Sigmoid colon (tissue), 7 donors: ENCODE measurements around the gene GPD1. TPM values are rescaled to one million over a fixed set of nuclear protein-coding genes. Genes with fewer than 3 reads are reported as not detected.

Experiments
- DNase-seq: peaks from one replicate; pipeline ENCODE4 v3.0.0-alpha.2; 2019
- H3K27ac ChIP-seq, 4 donors: fragments of 200-600 bp; sonication (generic); one replicate each; pipeline ENCODE4 v1.5.1; 2016 to 2019; ENCODE audit warnings: mild to moderate bottlenecking in 1 of 4
- H3K27me3 ChIP-seq, 3 donors: fragments of 200-600 bp; sonication (generic); one replicate each; pipeline ENCODE4 v1.5.1; 2019; ENCODE audit warnings: mild to moderate bottlenecking in 1 of 3
- H3K36me3 ChIP-seq, 4 donors: fragments of 200-600 bp; sonication (generic); one replicate each; pipeline ENCODE4 v1.5.1; 2016 to 2019
- H3K4me1 ChIP-seq, 4 donors: fragments of 200-600 bp; sonication (generic); one replicate each; pipeline ENCODE4 v1.5.1; 2017 to 2019
- H3K4me3 ChIP-seq, 4 donors: fragments of 200-600 bp; sonication (generic); one replicate each; pipeline ENCODE4 v1.5.1; 2017 to 2019; ENCODE audit warnings: mild to moderate bottlenecking in 2 of 4, moderate library complexity in 1 of 4
- H3K9me3 ChIP-seq, 4 donors: fragments of 200-600 bp in 3 of 4; sonication (generic) in 3 of 4; one replicate each; pipeline versions ENCODE4 v1.5.1 to v1.6.1; 2013 to 2019
- EP300 ChIP-seq, 4 donors: sonication (generic); formaldehyde crosslinking; IDR thresholded peaks; one replicate each; pipeline ENCODE4 v1.6.1; 2017; ENCODE audit warnings: antibody characterized with exemption in 4 of 4
- POLR2A ChIP-seq, 2 donors: fragments of 450-650 bp; IDR thresholded peaks; one replicate each; pipeline ENCODE4 v1.6.1; 2016; ENCODE audit warnings: antibody characterized with exemption in 2 of 2, mild to moderate bottlenecking in 2 of 2, moderate library complexity in 2 of 2
- POLR2AphosphoS5 ChIP-seq, 4 donors: sonication (generic); formaldehyde crosslinking; IDR thresholded peaks; one replicate each; pipeline ENCODE4 v1.6.1; 2017; ENCODE audit warnings: antibody characterized with exemption in 4 of 4
- WGBS, 2 donors: extraction: QIAGEN DNeasy Blood & Tissue Kit; methylation state at CpG; one replicate each; pipeline ENCODE4 v1.1.7; 2013; 5-methylcytosine and 5-hydroxymethylcytosine counted together
- intact Hi-C: fragments of 100-400 bp; cut with DNase I; formaldehyde crosslinking; loops from one replicate; pipeline ENCODE4 v1.15.1; 2023
- polyA plus RNA-seq, 3 donors: library from polyadenylated mRNA; stranded (reverse); fragments of 200-250 nt; gene quantifications; one replicate each; pipeline ENCODE4 v1.2.3, GENCODE V29; 2013
- total RNA-seq, 4 donors: library from RNA; depleted of rRNA; stranded (reverse); fragments of >200 nt; gene quantifications; one replicate each; pipeline ENCODE4 v1.1.0, GENCODE V29; 2016
- TF ChIP-seq, protein P1 (sequence below), 4 experiments: fragments of 450-650 bp in 3 of 4; fragments of 200-600 bp in 1 of 4; IDR thresholded peaks; one replicate each; pipeline ENCODE4 v1.5.1; 2016 to 2019; ENCODE audit warnings: antibody characterized with exemption in 4 of 4, mild to moderate bottlenecking in 3 of 4, moderate library complexity in 2 of 4
- donor health status: healthy with polysubstance abuse.
- donor health status: Bipolar disorder and iron deficiency.
- donor health status: healthy.

Gene GPD1
- total and polyA plus RNA-seq, 7 donors, result 0.55 to 59.6 (median 3.0) TPM

GRCh38 chr12:50105913-50106450 lies 2.2 kb downstream of the GPD1 start:
- H3K27me3 ChIP-seq, result no peaks in the 10 kb centered on the region
- H3K36me3 ChIP-seq, result no peaks in the 10 kb centered on the region
- no peak overlapping the region for H3K4me3 ChIP-seq
- DNase-seq, result peak; percentile 27
- no peak overlapping the region for H3K27ac ChIP-seq
- TF ChIP-seq, protein P1, sequence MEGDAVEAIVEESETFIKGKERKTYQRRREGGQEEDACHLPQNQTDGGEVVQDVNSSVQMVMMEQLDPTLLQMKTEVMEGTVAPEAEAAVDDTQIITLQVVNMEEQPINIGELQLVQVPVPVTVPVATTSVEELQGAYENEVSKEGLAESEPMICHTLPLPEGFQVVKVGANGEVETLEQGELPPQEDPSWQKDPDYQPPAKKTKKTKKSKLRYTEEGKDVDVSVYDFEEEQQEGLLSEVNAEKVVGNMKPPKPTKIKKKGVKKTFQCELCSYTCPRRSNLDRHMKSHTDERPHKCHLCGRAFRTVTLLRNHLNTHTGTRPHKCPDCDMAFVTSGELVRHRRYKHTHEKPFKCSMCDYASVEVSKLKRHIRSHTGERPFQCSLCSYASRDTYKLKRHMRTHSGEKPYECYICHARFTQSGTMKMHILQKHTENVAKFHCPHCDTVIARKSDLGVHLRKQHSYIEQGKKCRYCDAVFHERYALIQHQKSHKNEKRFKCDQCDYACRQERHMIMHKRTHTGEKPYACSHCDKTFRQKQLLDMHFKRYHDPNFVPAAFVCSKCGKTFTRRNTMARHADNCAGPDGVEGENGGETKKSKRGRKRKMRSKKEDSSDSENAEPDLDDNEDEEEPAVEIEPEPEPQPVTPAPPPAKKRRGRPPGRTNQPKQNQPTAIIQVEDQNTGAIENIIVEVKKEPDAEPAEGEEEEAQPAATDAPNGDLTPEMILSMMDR (IDR thresholded peaks at IDR 0.05), result no peak
- TF ChIP-seq POLR2A (IDR thresholded peaks at IDR 0.05) (no peak), POLR2AphosphoS5 (IDR thresholded peaks at IDR 0.05) (no peak), EP300 (IDR thresholded peaks at IDR 0.05) (no peak)
- WGBS, 2 donors, result 96% methylated on average over 12 of the region's 12 CpGs
- H3K4me1 ChIP-seq, result peaks cover 0 to 31% (median 19%) of the 10 kb centered on the region in 4 donors
- H3K9me3 ChIP-seq, result no peaks in the 10 kb centered on the region
- intact Hi-C loops, result no loop called here

GRCh38 chr12:50106907-50107306 lies 3.1 kb downstream of the GPD1 start:
- Histone ChIP-seq H3K9me3 (no peaks in the 10 kb centered on the region), H3K4me3 (no peak overlapping the region), H3K27me3 (no peaks in the 10 kb centered on the region), H3K4me1 (peaks cover 0 to 36% (median 24%) of the 10 kb centered on the region in 4 donors), H3K36me3 (no peaks in the 10 kb centered on the region), H3K27ac (no peak overlapping the region)
- peak; percentile 37 for DNase-seq
- TF ChIP-seq POLR2A (IDR thresholded peaks at IDR 0.05) (no peak), POLR2AphosphoS5 (IDR thresholded peaks at IDR 0.05) (no peak), EP300 (IDR thresholded peaks at IDR 0.05) (no peak)
- TF ChIP-seq, protein P1 (IDR thresholded peaks at IDR 0.05), result no peak
- 82 to 90% methylated on average over 3 of the region's 3 CpGs for WGBS, 2 donors
- intact Hi-C loops, result no loop called here

DNA sequence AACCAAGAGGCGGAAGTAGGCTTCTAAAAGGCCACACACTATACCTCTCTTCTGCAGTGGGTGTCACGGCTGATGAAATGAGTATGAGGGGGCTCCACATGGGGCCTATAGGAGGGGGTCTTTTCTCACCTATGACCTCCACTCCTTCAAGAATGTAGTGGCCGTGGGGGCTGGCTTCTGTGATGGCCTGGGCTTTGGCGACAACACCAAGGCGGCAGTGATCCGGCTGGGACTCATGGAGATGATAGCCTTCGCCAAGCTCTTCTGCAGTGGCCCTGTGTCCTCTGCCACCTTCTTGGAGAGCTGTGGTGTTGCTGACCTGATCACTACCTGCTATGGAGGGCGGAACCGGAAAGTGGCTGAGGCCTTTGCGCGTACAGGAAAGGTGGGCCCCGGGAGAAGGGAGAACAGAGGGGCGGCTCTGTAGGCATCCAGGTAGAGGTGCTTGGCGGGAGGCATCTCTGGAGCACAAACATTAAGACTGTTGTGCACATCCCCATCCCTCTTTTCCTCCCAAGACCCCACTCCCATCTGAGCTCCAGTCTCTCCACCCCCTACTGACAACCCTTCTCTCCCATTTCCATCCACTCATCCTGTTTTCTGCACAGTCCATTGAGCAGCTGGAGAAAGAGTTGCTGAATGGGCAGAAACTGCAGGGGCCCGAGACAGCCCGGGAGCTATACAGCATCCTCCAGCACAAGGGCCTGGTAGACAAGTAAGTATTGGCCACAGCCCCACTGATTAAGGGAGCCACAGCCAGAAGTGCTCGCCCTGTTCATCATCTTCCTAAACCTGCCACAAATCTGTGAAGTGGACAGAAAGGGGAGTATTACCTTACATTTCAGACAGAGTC lies 3.8 kb downstream of the GPD1 start:
- Histone ChIP-seq H3K27me3 (no peaks in the 10 kb centered on the region), H3K27ac (no peak overlapping the region), H3K4me1 (peaks cover 0 to 36% (median 24%) of the 10 kb centered on the region in 4 donors), H3K4me3 (no peak overlapping the region), H3K9me3 (no peaks in the 10 kb centered on the region), H3K36me3 (no peaks in the 10 kb centered on the region)
- peak; percentile 52 for DNase-seq
- TF ChIP-seq POLR2A (IDR thresholded peaks at IDR 0.05), result no peak
- TF ChIP-seq EP300 (IDR thresholded peaks at IDR 0.05), result no peak
- no peak for TF ChIP-seq POLR2AphosphoS5 (IDR thresholded peaks at IDR 0.05)
- TF ChIP-seq, protein P1 (IDR thresholded peaks at IDR 0.05), result no peak
- intact Hi-C loops, result no loop called here
- 96 to 97% methylated on average over 17 of the region's 17 CpGs for WGBS, 2 donors

DNA sequence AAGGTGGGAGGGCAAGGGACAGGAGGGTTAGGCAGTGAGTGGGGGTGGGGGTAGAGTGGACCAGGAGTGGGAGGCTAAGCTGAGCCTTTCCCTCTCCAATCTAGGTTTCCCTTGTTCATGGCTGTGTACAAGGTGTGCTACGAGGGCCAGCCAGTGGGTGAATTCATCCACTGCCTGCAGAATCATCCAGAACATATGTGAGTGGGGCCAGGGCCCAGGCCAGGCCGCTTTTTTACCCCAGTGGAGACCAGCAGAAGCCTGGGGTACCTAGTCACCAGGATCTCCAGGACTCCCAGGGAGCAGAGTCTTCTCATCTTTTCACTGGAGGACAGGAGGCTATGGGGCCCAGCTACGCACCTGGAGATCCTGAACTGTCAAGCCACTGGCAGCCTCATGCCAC lies 5.5 kb downstream of the GPD1 start:
- H3K4me3 ChIP-seq, result no peak overlapping the region
- WGBS, 2 donors, result 92 to 95% methylated on average over 3 of the region's 3 CpGs
- TF ChIP-seq POLR2A (IDR thresholded peaks at IDR 0.05) (no peak), EP300 (IDR thresholded peaks at IDR 0.05) (no peak), POLR2AphosphoS5 (IDR thresholded peaks at IDR 0.05) (no peak)
- TF ChIP-seq, protein P1 (IDR thresholded peaks at IDR 0.05), result no peak
- intact Hi-C loops, result no loop called here
- no peaks in the 10 kb centered on the region for H3K36me3 ChIP-seq
- H3K4me1 ChIP-seq, result peaks cover 0 to 42% (median 30%) of the 10 kb centered on the region in 4 donors
- H3K27ac ChIP-seq, result peak overlapping the region in 1 of 4 donors; percentile 85
- H3K9me3 ChIP-seq, result no peaks in the 10 kb centered on the region
- no peaks in the 10 kb centered on the region for H3K27me3 ChIP-seq
- no peak for DNase-seq
